HG02623 (cell line): ENCODE data around the gene KRTAP10-6.
"Not testable (repeated sequence)": the region's sequence is repeated elsewhere in the genome, so short reads cannot be mapped to it uniquely, and the experiment has no call there.

ENCODE experiments used
- ATAC-seq: cut with Tn5 transposase; IDR thresholded peaks from one replicate; pipeline ENCODE4 v1.9.1; 2021; ENCODE audit warnings: moderate library complexity; ENCODE audit not compliant: unreplicated experiment

The KRTAP10-6 gene

DNA sequence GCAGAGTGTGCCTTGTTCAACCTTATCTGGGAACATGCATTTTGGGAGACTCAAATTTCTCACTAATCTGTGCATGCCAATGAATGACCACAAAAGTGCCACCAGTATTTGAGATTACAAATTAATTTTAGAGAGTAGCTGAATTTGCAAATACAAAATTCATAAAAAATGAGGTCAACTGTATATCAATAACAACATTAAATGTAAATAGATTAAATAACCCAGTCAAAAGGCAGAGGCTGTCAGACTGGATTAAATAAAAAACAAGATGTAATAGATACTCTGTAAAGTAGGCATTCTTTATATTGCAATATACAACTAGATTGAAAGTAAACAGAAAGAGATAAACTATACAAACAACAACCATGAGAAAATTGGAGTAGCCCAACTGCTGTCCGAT is 28.2 kb downstream of the KRTAP10-6 start:
- ATAC-seq = no peak

DNA sequence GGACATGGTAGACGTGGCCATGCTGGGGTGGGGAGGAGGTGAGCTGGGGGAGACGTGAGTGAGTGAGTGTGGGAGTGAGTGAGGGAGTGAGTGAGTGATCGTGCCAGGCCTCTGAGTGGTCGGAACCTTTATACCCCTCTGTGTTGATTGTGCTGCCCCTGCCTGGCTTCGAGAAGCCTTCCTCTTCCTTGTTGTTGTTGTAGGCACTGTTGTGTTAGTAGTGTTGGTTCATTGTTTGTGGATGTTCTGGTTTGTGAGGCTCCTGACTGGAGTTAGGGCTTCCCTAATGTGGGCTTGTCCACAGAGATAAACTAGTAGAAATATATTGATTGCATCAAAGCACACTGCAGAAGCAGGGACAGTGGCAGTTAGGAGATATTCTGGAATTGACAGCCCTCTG is 33.6 kb downstream of the KRTAP10-6 start, which contains the start of gene KRTAP10-3:
TSS of gene KRTAP10-3 (minus strand) at position 101 of the 400 bp plus-strand sequence. CDS start at position 21, 80 bp downstream.
- no peak for ATAC-seq

DNA sequence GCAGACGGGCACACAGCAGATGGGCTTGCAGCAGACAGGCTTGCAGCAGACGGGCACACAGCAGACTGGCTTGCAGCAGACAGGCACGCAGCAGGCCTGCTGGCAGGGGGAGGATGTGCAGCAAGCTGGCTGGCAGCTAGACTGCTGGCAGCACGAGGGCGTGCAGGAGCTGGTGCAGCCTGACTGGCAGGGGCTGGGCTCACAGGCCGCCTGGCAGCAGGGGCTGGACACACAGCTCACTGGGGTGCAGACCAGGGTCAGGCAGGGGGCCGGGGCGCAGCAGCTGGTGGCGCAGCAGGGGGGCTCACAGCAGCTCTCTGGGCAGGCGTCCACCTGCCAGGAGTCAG is 34.0 kb downstream of the KRTAP10-6 start:
- ATAC-seq = not testable (repeated sequence)

DNA sequence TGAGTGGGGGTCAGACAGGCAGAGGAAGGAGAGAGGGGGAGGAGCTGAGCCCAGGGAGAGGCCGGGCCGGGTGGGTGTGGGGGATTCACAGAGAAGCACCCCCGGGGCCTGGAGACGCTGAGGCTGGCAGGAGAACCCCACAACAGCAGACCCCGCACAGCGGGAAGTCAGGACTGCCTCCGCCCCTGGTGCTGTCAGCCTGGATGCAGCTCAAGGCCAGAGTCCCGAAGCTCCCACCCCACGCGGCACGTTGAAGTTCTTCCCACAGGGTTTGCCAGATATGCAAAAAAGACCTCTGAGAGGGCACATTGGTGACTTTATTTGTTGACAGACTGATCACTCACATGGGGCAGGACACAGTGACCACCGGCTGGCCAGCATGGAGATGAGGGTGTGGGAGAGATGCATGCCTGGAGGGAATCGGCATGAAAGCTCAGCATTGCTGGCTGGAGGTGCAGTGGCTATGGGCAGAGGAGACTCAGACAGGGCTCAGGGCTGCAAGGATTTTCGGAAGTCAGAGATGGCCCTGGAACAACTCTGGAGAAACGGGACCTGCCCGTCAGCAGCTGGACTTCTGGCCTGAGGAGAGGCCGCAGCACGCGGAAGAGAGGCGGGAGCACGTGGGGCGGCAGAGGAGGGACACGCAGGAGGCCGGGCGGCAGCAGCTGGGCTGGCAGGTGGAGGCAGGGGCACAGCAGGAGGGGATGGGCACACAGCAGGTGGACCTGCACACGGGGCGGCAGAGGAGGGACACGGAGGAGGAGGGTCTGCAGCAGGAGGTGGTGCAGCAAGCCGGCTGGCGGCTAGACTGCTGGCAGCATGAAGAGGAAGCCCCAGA is 34.6 kb downstream of the KRTAP10-6 start:
- no peak for ATAC-seq

DNA sequence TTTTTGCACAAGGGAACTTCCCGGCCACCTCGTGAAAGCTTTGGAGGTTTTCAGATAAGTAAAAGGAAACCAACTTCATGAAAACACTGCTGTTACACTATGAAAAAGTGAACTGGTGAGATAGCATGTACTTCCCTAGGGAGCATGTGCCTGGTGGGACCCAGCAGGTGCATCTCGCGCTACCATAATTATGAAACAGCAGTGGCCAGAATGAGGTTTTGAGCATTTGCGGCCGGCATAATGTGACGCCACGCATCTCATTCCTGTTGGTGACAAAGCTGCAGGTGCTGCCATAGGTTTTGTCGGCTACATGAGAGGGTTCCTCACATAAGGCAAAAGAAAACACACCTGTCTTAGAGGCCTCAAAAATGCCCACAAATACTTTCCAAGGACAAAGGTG is 35.4 kb downstream of the KRTAP10-6 start:
- no peak for ATAC-seq

DNA sequence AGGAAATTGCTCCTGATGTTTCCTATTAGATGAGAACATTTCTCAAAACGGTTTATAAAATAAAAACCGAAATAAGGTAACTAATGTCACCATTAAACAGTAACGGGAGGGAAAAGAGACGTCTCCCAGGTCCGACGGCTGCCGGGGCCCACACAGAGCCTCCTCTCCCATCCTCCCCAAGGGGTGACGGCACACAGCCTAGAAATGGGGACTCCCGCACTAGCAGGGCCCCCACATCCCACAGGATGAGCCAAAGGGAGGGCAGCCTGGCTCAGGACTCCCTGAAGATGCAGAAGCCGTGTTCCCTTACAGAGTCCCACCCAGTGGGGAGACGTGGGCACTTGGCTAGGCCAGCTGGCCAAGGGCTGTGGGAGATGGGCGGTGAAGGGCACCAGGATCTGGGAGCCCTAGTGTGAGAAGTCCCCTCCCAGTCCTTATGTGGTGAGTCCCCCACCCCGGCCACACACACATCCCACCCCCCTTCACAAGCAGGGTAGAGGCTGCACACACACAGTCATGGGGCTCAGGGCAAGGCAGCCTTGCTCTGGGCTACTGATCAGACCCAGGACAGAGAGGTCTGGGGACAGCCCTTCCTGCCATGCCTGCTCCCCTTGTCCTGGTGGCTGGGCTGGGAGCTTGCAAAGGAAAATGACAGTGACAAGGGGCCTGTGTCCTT is 37.0 kb downstream of the KRTAP10-6 start:
- no peak for ATAC-seq

DNA sequence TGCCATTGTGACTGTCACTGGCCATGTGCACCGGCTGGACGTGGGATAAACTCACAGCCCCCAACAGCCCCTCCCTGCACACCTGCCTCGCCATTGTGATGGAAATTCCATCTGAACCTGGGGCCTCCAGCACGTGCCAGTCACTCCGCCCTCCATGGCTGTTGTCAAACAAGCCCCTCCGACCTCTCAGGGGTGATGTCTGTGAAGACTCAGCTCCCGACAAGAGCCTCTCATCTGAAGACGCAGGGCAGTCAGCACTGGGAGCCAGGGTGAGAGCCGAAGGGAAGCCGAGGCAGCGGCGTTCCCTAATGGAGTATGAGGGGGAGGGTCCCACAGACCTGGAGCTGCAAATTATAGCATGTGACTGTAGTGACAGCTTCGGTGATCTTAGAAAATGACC is 39.6 kb downstream of the KRTAP10-6 start:
- no peak for ATAC-seq

DNA sequence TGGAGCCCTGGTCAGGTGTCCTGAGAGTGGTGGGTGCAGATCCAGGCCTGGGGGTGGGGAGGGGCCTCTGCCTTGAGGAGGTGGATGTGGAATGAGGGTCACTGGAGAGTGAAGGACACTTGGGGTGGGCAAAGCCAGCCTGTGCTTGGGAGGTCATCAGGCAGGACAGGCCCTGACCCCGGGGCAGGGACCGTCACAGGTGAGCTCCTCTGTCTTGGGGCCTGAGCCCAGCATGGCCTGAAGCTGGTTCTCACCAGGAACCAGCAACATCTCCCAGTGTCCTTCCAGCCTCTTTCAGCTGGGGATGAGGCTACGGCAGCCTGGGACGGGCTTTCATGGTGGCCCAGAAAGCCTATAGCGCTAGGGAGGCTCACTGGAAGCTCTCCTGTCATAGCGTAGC is 40.2 kb downstream of the KRTAP10-6 start:
- ATAC-seq = no peak

DNA sequence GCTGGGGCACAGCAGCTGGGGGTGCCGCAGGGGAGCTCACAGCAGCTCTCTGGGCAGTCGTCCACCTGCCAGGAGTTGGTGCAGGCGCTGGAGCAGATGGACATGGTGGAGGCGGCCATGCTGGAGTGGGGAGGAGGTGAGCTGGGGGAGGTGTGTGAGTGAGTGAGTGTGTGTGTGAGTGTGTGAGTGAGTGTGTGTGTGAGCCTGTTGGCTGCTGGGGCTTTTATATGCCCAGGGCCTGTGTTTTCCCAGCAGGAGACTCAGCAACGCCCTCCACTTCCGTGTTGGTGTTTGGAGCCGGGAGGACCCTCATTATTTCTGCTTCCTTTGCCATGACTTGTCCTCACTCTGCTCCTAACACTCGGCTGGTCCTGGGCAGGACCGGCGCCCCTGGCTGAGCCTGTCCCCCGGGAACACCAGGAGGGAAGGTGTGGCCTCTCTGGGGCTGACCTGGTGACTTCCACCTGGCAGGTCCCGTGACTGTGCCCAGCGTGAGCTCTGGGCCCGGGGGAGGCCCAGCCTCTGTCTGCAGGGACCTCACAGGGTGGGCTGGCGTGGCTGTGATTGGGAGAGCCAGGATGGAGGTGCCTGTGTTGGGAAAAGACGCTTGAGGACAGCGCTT is 40.9 kb downstream of the KRTAP10-6 start, which contains the start of gene KRTAP10-2:
TSS of gene KRTAP10-2 (minus strand) at position 166 of the 622 bp plus-strand sequence. CDS start at position 119, 47 bp downstream.
- no peak for ATAC-seq

DNA sequence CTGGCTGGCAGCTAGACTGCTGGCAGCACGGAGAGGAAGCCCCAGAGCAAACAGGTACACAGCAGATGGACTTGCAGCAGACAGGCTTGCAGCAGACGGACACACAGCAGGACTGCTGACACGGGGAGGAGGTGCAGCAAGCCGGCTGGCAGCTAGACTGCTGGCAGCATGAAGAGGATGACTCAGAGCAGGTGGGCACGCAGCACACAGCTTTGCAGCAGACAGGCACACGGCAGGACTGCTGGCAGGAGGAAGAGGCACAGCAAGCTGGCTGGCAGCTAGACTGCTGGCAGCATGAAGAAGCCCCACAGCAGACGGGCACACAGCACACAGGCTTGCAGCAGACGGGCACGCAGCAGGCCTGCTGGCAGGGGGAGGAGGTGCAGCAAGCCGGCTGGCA is 41.5 kb downstream of the KRTAP10-6 start:
- no peak for ATAC-seq

DNA sequence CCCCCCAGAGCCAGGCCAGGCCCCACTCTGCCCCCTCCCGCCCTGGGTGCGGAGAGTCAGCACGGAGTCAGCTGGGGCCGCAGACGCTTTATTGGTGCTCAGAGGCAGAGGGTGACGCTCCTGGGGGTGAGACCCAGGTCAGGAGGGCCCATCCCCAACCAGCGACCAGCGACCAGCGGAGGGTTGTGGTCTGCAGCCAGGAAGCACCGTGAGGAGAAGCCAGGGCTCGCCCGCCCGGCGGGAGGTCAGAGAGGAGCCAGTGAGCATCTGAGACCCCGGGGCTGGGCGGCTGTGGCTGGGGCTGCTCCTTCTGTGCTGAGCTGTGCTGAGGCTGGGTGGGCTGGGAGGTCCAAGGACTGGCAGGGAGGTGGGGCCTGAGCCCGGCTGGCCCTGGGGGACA is 42.0 kb downstream of the KRTAP10-6 start:
- ATAC-seq = not testable (repeated sequence)

DNA sequence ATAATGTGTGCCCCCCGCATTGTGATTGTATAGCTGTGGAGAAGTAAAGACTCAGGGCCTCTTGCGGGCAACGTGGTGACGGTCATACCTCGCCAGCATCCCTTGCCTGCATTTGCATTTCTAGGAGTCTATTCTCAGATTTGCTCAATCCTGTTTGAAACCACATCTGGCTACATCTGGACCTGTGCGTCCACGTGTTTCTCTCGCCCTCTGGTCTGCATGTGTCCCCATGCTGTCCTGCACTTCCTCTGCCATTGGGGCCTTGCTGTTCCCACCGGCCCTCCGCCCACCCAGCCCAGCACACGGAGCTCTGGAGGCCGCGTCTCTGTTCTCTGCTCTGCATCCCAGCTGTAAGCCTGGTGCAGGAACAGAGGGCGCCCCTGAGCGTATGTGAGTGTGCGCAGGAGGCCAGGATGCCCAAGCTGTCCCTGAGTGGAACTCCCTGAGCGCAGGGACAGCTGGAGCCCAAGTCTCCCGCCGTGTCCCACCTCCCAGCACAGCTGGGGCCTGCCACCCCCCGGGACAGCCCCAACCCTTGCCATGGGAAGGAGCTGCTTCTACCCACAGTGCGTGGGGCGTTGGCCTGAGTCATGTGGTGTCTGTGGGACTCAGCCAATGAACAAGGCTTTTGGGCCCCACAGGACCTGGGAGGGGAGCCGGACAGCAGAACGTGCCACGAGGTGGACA is 42.6 kb downstream of the KRTAP10-6 start:
- no peak for ATAC-seq

DNA sequence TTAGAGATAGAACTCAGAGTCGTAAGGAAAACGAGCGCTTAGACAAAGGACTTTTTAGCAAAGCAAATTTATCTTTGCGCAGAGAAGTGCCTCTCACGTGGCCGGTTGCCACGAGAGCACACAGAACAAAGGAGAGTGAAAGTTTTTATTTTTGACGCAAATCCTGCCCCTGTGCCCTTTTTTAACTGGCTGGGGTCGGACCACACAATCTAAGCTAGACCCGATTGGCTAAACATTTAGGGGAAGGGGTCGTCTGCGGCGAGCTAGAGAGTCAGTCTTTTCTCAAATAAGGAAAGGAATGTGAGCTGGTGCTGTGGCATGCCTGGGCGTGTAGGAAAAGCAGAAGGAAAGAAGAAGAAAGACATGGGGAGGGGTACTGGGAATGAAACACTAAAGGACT is 43.4 kb downstream of the KRTAP10-6 start:
- no peak for ATAC-seq

DNA sequence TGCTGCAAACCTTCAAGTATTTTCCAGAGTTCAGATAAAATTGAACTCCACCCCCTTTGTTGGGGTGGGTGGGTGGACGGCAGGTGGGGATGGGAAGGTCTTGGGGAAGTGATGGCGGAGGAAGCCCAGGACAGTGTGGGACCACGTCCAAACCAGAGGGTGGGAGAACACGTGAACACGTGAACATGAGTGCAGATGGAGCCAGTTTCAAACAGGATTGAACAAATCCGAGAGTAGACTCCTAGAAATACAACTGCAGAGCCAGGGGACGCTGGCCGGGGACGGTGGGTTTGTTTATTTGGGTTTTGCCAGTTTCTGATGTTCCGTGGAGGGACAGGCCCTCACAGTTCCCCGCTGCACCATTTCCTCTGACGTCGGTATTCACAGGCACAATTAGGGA is 43.9 kb downstream of the KRTAP10-6 start:
- no peak for ATAC-seq

DNA sequence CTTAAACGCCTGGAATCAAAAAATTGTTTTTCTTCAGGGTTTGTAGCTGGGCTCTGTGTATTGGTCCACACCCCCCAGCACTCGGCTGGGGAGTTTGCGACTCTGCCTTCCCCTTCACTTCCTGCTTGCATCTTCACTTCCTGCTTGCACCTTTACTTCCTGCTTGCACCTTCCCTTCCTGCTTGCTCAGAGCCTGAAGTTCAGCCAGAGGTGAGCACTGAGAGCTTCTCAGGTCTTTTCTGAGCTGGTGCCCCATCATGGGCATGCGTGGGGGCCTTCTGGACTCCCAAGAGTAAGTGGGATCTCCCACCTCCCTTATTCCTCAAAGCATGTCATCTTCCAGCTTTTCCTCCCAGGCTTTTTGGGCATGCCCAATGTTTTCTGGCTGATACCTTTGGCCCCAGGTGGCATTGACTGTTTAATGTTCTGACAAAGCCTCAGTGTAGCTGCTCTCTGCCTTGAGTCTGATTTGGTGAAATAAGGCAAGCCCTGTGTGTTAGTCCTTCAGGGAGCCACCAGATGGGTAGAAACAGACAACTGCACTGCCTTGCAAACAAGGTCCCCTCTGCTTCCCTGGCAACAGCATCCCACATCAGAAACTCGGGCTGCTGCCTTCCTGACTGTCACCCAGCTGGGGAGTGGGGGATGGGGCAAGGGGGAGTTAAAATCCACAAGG is 44.5 kb downstream of the KRTAP10-6 start:
- no peak for ATAC-seq

DNA sequence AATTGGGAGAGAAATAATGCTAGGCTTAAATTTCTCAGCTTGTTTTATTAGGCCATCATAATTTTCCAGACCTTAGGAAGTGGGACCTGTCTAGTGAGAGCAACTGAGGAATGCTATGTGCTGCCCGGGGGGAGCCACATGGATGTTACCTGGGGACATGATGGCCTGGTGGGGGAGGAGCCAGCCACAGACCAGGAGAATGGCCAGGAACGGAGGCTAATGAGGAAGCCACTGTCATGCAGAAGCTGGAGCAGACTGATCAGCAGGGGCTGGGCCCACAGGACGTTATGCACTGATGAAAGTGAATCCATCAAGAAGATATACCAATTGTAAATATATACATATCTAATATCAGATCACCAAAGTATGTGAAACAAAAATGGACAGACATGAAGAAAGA is 47.7 kb downstream of the KRTAP10-6 start:
- no peak for ATAC-seq

DNA sequence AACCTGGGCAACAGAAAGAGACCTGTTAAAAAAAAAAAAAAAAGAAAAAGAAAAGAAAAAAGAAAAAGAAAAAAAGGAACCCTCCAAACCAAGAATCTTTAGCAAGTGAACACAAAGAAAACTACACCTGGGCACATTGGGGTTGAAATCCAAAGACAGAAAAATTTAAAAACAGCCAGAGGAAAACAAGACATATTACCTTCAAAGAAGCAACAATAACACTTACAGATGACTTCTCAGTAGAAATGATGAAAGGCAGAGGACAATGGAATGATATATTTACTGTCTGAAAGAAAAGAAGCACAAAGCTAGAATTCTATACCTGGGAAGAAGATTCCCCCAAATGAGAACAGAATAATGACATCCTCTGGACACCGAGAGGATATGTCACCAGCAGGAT is 49.6 kb downstream of the KRTAP10-6 start:
- no peak for ATAC-seq
